GM23248 (cell line): ENCODE data around the gene KRT36.

Source experiments
- EZH2 ChIP-seq: fragments of 200-600 bp; sonication (generic); IDR thresholded peaks from 2 replicates; pipeline ENCODE4 v1.6.1; 2018; ENCODE audit warnings: antibody characterized with exemption, mild to moderate bottlenecking; ENCODE audit not compliant: insufficient read depth, poor library complexity, severe bottlenecking
- EZH2phosphoT487 ChIP-seq: fragments of 200-600 bp; sonication (generic); IDR thresholded peaks from 2 replicates; pipeline ENCODE4 v1.6.1; 2018; ENCODE audit warnings: antibody characterized with exemption, moderate library complexity, mild to moderate bottlenecking, low read depth; ENCODE audit not compliant: insufficient read depth

- no peak for TF ChIP-seq EZH2phosphoT487
- no peak for TF ChIP-seq EZH2
Observed at GRCh38 chr17:41516830-41517283, 27.1 kb upstream of the KRT36 start.
